Gastrocnemius medialis (tissue), 4 donors: ENCODE data around the gene CHAC1.

Source experiments
- POLR2A ChIP-seq, 2 donors: fragments of 450-650 bp; IDR thresholded peaks; one replicate each; pipeline ENCODE4 v1.6.1; 2017; ENCODE audit warnings: antibody characterized with exemption in 2 of 2, mild to moderate bottlenecking in 2 of 2, moderate library complexity in 2 of 2
- TF ChIP-seq, protein P1 (sequence below), 5 experiments: fragments of 450-650 bp in 3 of 5; fragments of 200-600 bp in 2 of 5; sonication (generic) in 2 of 5; IDR thresholded peaks in 4 of 5; conservative IDR thresholded peaks in 1 of 5; 1 replicate in 4 of 5; 2 replicates in 1 of 5; pipeline ENCODE4 v1.5.1; 2016 to 2019; ENCODE audit warnings: antibody characterized with exemption in 5 of 5, mild to moderate bottlenecking in 3 of 5, moderate library complexity in 3 of 5

GRCh38 chr15:41004490-41004889, 51.2 kb downstream of the CHAC1 start:
- TF ChIP-seq, protein P1, sequence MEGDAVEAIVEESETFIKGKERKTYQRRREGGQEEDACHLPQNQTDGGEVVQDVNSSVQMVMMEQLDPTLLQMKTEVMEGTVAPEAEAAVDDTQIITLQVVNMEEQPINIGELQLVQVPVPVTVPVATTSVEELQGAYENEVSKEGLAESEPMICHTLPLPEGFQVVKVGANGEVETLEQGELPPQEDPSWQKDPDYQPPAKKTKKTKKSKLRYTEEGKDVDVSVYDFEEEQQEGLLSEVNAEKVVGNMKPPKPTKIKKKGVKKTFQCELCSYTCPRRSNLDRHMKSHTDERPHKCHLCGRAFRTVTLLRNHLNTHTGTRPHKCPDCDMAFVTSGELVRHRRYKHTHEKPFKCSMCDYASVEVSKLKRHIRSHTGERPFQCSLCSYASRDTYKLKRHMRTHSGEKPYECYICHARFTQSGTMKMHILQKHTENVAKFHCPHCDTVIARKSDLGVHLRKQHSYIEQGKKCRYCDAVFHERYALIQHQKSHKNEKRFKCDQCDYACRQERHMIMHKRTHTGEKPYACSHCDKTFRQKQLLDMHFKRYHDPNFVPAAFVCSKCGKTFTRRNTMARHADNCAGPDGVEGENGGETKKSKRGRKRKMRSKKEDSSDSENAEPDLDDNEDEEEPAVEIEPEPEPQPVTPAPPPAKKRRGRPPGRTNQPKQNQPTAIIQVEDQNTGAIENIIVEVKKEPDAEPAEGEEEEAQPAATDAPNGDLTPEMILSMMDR (IDR thresholded peaks at IDR 0.05 in 4 of 5, conservative IDR thresholded peaks at IDR 0.05 in 1 of 5) = no peak
- no peak for TF ChIP-seq POLR2A (IDR thresholded peaks at IDR 0.05)
